Pancreas (tissue), 10 donors: ENCODE measurements around the gene DYNLL1. TPM values are rescaled to one million over a fixed set of nuclear protein-coding genes. Genes with fewer than 3 reads are reported as not detected.
A peak's percentile ranks its signal among the peaks of the same experiment; 100 is the strongest.
"Not testable (repeated sequence)": the region's sequence is repeated elsewhere in the genome, so short reads cannot be mapped to it uniquely, and the experiment has no call there.

Experiments used
- ATAC-seq, 4 donors: fragments of 200-7000 bp; cut with Tn5 transposase; one replicate each; pipeline versions ENCODE4 v1.8.0 to v1.9.1; 2020; ENCODE audit warnings: mild to moderate bottlenecking in 4 of 4, moderate library complexity in 4 of 4
- DNase-seq, 6 donors: peaks; one replicate each; pipeline ENCODE4 v3.0.0-alpha.2; 2020
- FAIRE-seq: peaks from 2 replicates; lab custom pipeline; 2012; peaks lifted over from hg19 to GRCh38; lab: Jason Lieb, UNC
- H3K27ac ChIP-seq, 4 donors: fragments of 200-600 bp; sonication (generic); 1 replicate in 3 of 4; 2 replicates in 1 of 4; pipeline versions ENCODE4 v1.5.0 to v1.8.0; 2020
- H3K27me3 ChIP-seq, 4 donors: fragments of 200-600 bp; one replicate each; pipeline ENCODE4 v1.8.0; 2021
- H3K36me3 ChIP-seq, 3 donors: fragments of 200-600 bp; sonication (generic) in 1 of 3; one replicate each; pipeline versions ENCODE4 v1.5.0 to v1.8.0; 2020 to 2021
- H3K4me1 ChIP-seq, 3 donors: fragments of 200-600 bp; one replicate each; pipeline ENCODE4 v1.8.0; 2021
- H3K4me3 ChIP-seq, 4 donors: fragments of 200-600 bp; sonication (generic) in 2 of 4; one replicate each; pipeline versions ENCODE4 v1.5.0 to v1.8.0; 2020 to 2021
- H3K9me3 ChIP-seq, 4 donors: fragments of 200-600 bp; one replicate each; pipeline ENCODE4 v1.8.0; 2021
- CTCF ChIP-seq, 4 donors: fragments of 200-600 bp; sonication (generic) in 3 of 4; IDR thresholded peaks; one replicate each; pipeline versions ENCODE4 v1.5.0 to v1.8.0; 2021; ENCODE audit warnings: antibody characterized with exemption in 4 of 4
- WGBS, 2 donors: extraction: QIAGEN DNeasy Blood & Tissue Kit; methylation state at CpG; one replicate each; pipeline ENCODE4 v1.1.7; 2013; 5-methylcytosine and 5-hydroxymethylcytosine counted together
- intact Hi-C, 3 donors: fragments of 100-400 bp; cut with DNase I; formaldehyde crosslinking; loops; one replicate each; pipeline versions ENCODE4 v1.11.1 to v1.14.2; 2022
- polyA plus RNA-seq, 2 donors: library from polyadenylated mRNA; stranded (reverse); fragments of 200-250 nt; gene quantifications; one replicate each; pipeline ENCODE4 v1.2.3, GENCODE V29; 2013
- total RNA-seq, 6 donors: library from RNA; stranded (reverse); fragmentation: NEBNext Ultra II Directional in 4 of 6; extraction: Animal tissue kit (Norgen Biotek cat#: 25700) in 4 of 6; gene quantifications; one replicate each; pipeline versions ENCODE4 v1.2.1 to v1.2.4, GENCODE V29; 2021 to 2023
- donor health status: healthy with polysubstance abuse.
- donor health status: DM: no; HTN: no; CAD: no; lungs with moderate emphysema.
- donor health status: DM: no; HTN: no; CAD: no.
- donor health status: control.
- donor health status: control.
- donor health status: Bipolar disorder and iron deficiency.
- donor health status: DM: yes; HTN: yes; CAD: no.
- donor health status: DM: no; HTN: no; CAD: no.
- donor health status: DM: no; HTN: no; CAD: no.
- donor health status: DM: yes; HTN: yes; CAD: no.

DYNLL1 gene
- total and polyA plus RNA-seq, 8 donors = 57.7 to 249 (median 102) TPM

DNA sequence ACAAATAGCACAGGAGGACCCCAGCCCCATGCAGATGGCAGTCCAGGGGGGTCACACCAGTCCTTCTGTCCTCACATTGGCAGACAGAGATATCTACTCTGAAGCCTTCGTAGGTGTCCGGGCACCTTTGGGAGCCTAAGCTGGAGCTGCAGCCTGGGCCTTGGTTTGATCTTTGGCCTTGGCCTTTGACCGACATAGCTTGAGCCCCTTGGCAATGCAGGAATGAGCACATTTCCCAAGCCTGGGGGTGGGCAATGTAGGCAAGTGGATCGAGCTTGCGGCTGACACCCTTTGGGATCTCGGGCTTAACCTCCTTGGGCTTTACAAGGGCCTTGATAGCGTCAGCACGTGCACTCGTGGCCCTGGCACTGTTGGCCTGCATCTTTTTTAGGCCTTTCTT, 26.7 kb downstream of the DYNLL1 start:
- no peak for TF ChIP-seq CTCF (IDR thresholded peaks at IDR 0.05)
- H3K36me3 ChIP-seq = no peaks in the 10 kb centered on the region

GRCh38 chr12:120528861-120529525, 33.1 kb downstream of the DYNLL1 start, which contains the start of gene COQ5:
COQ5 (minus strand) TSS chr12:120529158; CDS start chr12:120529141, 17 bp downstream.
- Histone ChIP-seq H3K27ac (peak within 1 kb of the TSS; percentile 79 to 87 (median 83)), H3K36me3 (no peaks in the 10 kb centered on the region), H3K27me3 (no peaks in the 10 kb centered on the region), H3K4me1 (peaks cover 0 to 5% (median 4%) of the 10 kb centered on the region in 3 donors), H3K9me3 (no peaks in the 10 kb centered on the region), H3K4me3 (peak within 1 kb of the TSS; percentile 53 to 71 (median 58))
- FAIRE-seq = no peak
- peak; percentile 83 to 94 (median 88) for DNase-seq
- WGBS, 2 donors = 0% methylated on average over 38 of the region's 38 CpGs
- ATAC-seq = peak; percentile 93 to 96 (median 95)
- no peak for TF ChIP-seq CTCF (IDR thresholded peaks at IDR 0.05)
- intact Hi-C loops = no loop called here

More for the DNA sequence above, 26.7 kb downstream of the DYNLL1 start:
- no peak for ATAC-seq
- no peaks in the 10 kb centered on the region for H3K4me1 ChIP-seq
- 83% methylated on average over 9 of the region's 9 CpGs for WGBS, 2 donors
- H3K4me3 ChIP-seq = no peak overlapping the region
- FAIRE-seq = no peak
- no peaks in the 10 kb centered on the region for H3K27me3 ChIP-seq
- intact Hi-C loops = no loop called here
- no peak overlapping the region for H3K27ac ChIP-seq
- no peak for DNase-seq
- no peaks in the 10 kb centered on the region for H3K9me3 ChIP-seq

- intact Hi-C loops = no loop called here
- TF ChIP-seq CTCF (IDR thresholded peaks at IDR 0.05) = no peak
- 28 to 29% methylated on average over 19 of the region's 19 CpGs for whole genome bisulfite sequencing, 2 donors
- DNase-seq = peak in 1 of 6 donors; percentile 33
- H3K36me3 ChIP-seq = no peaks in the 10 kb centered on the region
- peak; percentile 45 to 68 (median 60) for ATAC-seq
- no peak for FAIRE-seq
- no peaks in the 10 kb centered on the region for H3K27me3 ChIP-seq
- peak overlapping the region; percentile 79 to 87 (median 83) for H3K27ac ChIP-seq
- no peaks in the 10 kb centered on the region for H3K9me3 ChIP-seq
- H3K4me3 ChIP-seq = peak overlapping the region; percentile 53 to 71 (median 58)
- peaks cover 0 to 5% (median 4%) of the 10 kb centered on the region in 3 donors for H3K4me1 ChIP-seq
Observed at GRCh38 chr12:120529641-120530417, 33.9 kb downstream of the DYNLL1 start.

GRCh38 chr12:120530418-120530761, 34.5 kb downstream of the DYNLL1 start:
- FAIRE-seq, intact Hi-C loops, DNase-seq, ATAC-seq, H3K9me3 ChIP-seq, H3K27me3 ChIP-seq, H3K36me3 ChIP-seq, H3K4me1 ChIP-seq: not testable (repeated sequence)
- Histone ChIP-seq H3K27ac (peak overlapping the region in 3 of 4 donors; percentile 79 to 87 (median 85)), H3K4me3 (peak overlapping the region in 1 of 4 donors; percentile 54)

DNA sequence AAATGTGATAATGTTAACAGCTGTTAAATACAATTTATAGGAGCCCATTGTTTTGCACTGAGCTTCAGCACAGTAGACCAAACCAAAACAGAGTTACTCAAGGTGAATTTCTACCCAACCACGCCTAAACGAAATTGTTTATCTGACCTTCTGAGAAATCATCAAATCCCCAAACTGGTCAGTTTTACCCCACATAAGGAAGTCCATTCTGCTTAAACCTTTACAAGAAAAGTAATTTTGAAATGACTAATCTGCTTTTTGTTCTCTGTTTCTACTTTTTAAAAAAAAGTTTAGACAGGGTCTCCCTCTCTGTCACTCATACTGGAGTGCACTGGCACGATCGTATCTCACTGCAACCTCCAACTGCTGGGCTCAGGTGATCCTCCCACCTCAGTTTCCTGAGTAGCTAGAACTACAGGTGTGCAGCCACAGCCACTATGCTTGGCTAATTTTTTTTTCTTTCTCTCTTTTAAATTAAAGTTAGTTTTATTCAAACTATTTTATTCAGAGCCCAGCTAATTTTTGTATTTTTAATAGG, 36.9 kb downstream of the DYNLL1 start:
- Histone ChIP-seq H3K4me1 (peaks cover 6 to 18% (median 18%) of the 10 kb centered on the region in 3 donors), H3K27me3 (no peaks in the 10 kb centered on the region), H3K4me3 (no peak overlapping the region), H3K9me3 (no peaks in the 10 kb centered on the region), H3K27ac (no peak overlapping the region), H3K36me3 (no peaks in the 10 kb centered on the region)
- ATAC-seq (no peak), DNase-seq (no peak), FAIRE-seq (no peak)
- no peak for TF ChIP-seq CTCF (IDR thresholded peaks at IDR 0.05)
- 51 to 63% methylated on average over 4 of the region's 4 CpGs for WGBS, 2 donors
- intact Hi-C loops = no loop called here
